Camera-type eye (tissue), 1 donor: ENCODE measurements around the gene ANKLE2. TPM values are rescaled to one million over a fixed set of nuclear protein-coding genes. Genes with fewer than 3 reads are reported as not detected.

Experiments used
- total RNA-seq: library from RNA; depleted of rRNA; stranded (reverse); fragments of >200 nt; gene quantifications from one replicate; pipeline ENCODE4 v1.2.3, GENCODE V29; 2014

ANKLE2 gene
- total RNA-seq = 63.6 TPM

GRCh38 chr12:132761032-132761920 is at the start of gene ANKLE2:
TSS of gene ANKLE2 (minus strand) at chr12:132761832. CDS start at chr12:132761798, 34 bp downstream.

GRCh38 chr12:132710405-132711079 is 51.1 kb downstream of the ANKLE2 start, which contains the start of gene PGAM5:
TSS of gene PGAM5 (plus strand) at chr12:132710842. CDS start at chr12:132710877, 35 bp downstream.

GRCh38 chr12:132687211-132688164 is 74.1 kb downstream of the ANKLE2 start, which contains the start of the genes POLE and PXMP2:
TSS of gene POLE (minus strand) at chr12:132687342. CDS start at chr12:132687315, 27 bp downstream.
TSS of gene PXMP2 (plus strand) at chr12:132687587. CDS start at chr12:132687671, 84 bp downstream.

Other genes starting within 250 kb of the ANKLE2 start
- 0.66 TPM for gene LRCOL1, start 151.2 kb downstream of the ANKLE2 start, total RNA-seq
- gene P2RX2, start 143.1 kb downstream of the ANKLE2 start, total RNA-seq = not detected
- gene POLE, start 74.5 kb downstream of the ANKLE2 start, total RNA-seq = 60.3 TPM
- gene PXMP2, start 74.2 kb downstream of the ANKLE2 start, total RNA-seq = 44.8 TPM
- 16.2 TPM for gene PGAM5, start 51.0 kb downstream of the ANKLE2 start, total RNA-seq
- 86.0 TPM for gene GOLGA3, start 67.0 kb upstream of the ANKLE2 start, total RNA-seq
- 34.7 TPM for gene CHFR, start 125.8 kb upstream of the ANKLE2 start, total RNA-seq
- 25.1 TPM for gene ZNF605, start 194.5 kb upstream of the ANKLE2 start, total RNA-seq
- gene ZNF26, start 224.5 kb upstream of the ANKLE2 start, total RNA-seq = 34.0 TPM